B cell (primary cell): Measurements from ENCODE around the gene FBXL16. TPM values are rescaled to one million over a fixed set of nuclear protein-coding genes. Genes with fewer than 3 reads are reported as not detected.

Experiments used
- ATAC-seq: fragments of 200-7000 bp; cut with Tn5 transposase; one replicate; pipeline ENCODE4 v1.10.0; 2021; ENCODE audit warnings: low read depth, mild to moderate bottlenecking, moderate number of reproducible peaks, moderate library complexity
- CTCF ChIA-PET: fragments of 350-600 bp; sonication (Branson Sonifier 250); formaldehyde crosslinking; loops from one replicate; lab custom pipeline; 2021; ENCODE audit warnings: antibody characterized with exemption, inconsistent platforms; lab: Charles Lee
- POLR2A ChIA-PET: fragments of 350-600 bp; sonication (Branson Sonifier 250); formaldehyde crosslinking; loops from one replicate; lab custom pipeline; 2021; ENCODE audit warnings: antibody characterized with exemption; lab: Charles Lee
- DNase-seq: peaks from one replicate; pipeline ENCODE4 v3.0.0; 2013
- H2AFZ ChIP-seq: 2 replicates; pipeline ENCODE4 v1.6.1; 2012; ENCODE audit warnings: mild to moderate bottlenecking, low read depth, low read length; ENCODE audit not compliant: insufficient read depth, poor library complexity, severe bottlenecking
- H3K27ac ChIP-seq, 2 donors: 1 replicate in 1 of 2; 2 replicates in 1 of 2; pipeline ENCODE4 v1.5.1; 2012 to 2013; ENCODE audit warnings: low read length in 2 of 2, mild to moderate bottlenecking in 2 of 2, moderate library complexity in 1 of 2
- H3K27me3 ChIP-seq, 4 experiments: fragments of 200-600 bp in 1 of 4; sonication (generic) in 1 of 4; replicated peaks in 1 of 4; 1 replicate in 2 of 4; 2 replicates in 2 of 4; pipeline versions ENCODE4 v1.6.1 to v1.7.0; 2013 to 2016; ENCODE audit warnings: low read length in 3 of 4, mild to moderate bottlenecking in 2 of 4, mixed read lengths in 1 of 4, moderate library complexity in 1 of 4; ENCODE audit not compliant: insufficient read depth in 4 of 4, control insufficient read depth in 3 of 4; ENCODE audit errors: control extremely low read depth in 1 of 4
- H3K36me3 ChIP-seq, 2 experiments: replicated peaks in 1 of 2; 1 replicate in 1 of 2; 2 replicates in 1 of 2; pipeline versions ENCODE4 v1.6.1 to v1.7.1; 2013; ENCODE audit warnings: low read length in 1 of 2; ENCODE audit not compliant: insufficient read depth in 2 of 2, control insufficient read depth in 1 of 2; ENCODE audit errors: control extremely low read depth in 1 of 2, extremely low read depth in 1 of 2
- H3K4me1 ChIP-seq, 2 donors: fragments of 200-600 bp in 1 of 2; sonication (generic) in 1 of 2; 1 replicate in 1 of 2; 2 replicates in 1 of 2; pipeline versions ENCODE4 v1.5.1 to v1.6.1; 2013 to 2017; ENCODE audit warnings: low read length in 2 of 2; ENCODE audit not compliant: control insufficient read depth in 2 of 2, insufficient read depth in 2 of 2
- H3K4me2 ChIP-seq: replicated peaks from 2 replicates; pipeline ENCODE3; 2012; ENCODE audit warnings: mild to moderate bottlenecking, low read depth, low read length; ENCODE audit not compliant: poor library complexity, severe bottlenecking
- H3K4me3 ChIP-seq, 5 experiments: fragments of 200-600 bp in 1 of 5; sonication (generic) in 1 of 5; 1 replicate in 3 of 5; 2 replicates in 2 of 5; pipeline versions ENCODE4 v1.5.1 to v1.7.0; 2011 to 2016; ENCODE audit warnings: low read length in 4 of 5, mild to moderate bottlenecking in 4 of 5, low read depth in 2 of 5, control low read depth in 1 of 5, moderate library complexity in 1 of 5; ENCODE audit not compliant: insufficient read depth in 1 of 5; ENCODE audit errors: control extremely low read depth in 1 of 5, extremely low read depth in 1 of 5
- H3K79me2 ChIP-seq: fragments of 200-600 bp; sonication (generic); one replicate; pipeline ENCODE4 v1.6.0; 2016; ENCODE audit warnings: low read length; ENCODE audit not compliant: control insufficient read depth, insufficient read depth
- H3K9ac ChIP-seq: fragments of 200-600 bp; sonication (generic); 2 replicates; pipeline ENCODE4 v1.6.1; 2017; ENCODE audit warnings: mild to moderate bottlenecking, low read length, moderate library complexity
- H3K9me3 ChIP-seq, 3 donors: one replicate each; pipeline versions ENCODE4 v1.6.1 to v1.7.1; 2013; ENCODE audit warnings: low read length in 2 of 3; ENCODE audit not compliant: control insufficient read depth in 2 of 3, insufficient read depth in 1 of 3; ENCODE audit errors: control extremely low read depth in 1 of 3
- H4K20me1 ChIP-seq: 2 replicates; pipeline ENCODE4 v1.6.0; 2012; ENCODE audit warnings: mild to moderate bottlenecking, low read length; ENCODE audit not compliant: insufficient read depth, control insufficient read depth, poor library complexity, severe bottlenecking
- H3K27ac Mint-ChIP-seq: one replicate; pipeline ENCODE4 v1.8.0; 2021; ENCODE audit warnings: mixed read lengths
- H3K27me3 Mint-ChIP-seq: one replicate; pipeline ENCODE4 v1.8.0; 2021; ENCODE audit warnings: mixed read lengths
- H3K4me1 Mint-ChIP-seq: one replicate; pipeline ENCODE4 v1.8.0; 2021; ENCODE audit warnings: mixed read lengths
- H3K4me3 Mint-ChIP-seq: one replicate; pipeline ENCODE4 v1.8.0; 2021; ENCODE audit warnings: mixed read lengths
- H3K9me3 Mint-ChIP-seq: one replicate; pipeline ENCODE4 v1.8.0; 2022; ENCODE audit warnings: mixed read lengths; ENCODE audit not compliant: insufficient read depth
- EZH2 ChIP-seq: IDR thresholded peaks from 2 replicates; pipeline ENCODE4 v1.6.1; 2012; ENCODE audit warnings: borderline replicate concordance, low read depth, mild to moderate bottlenecking, moderate library complexity, low read length; ENCODE audit not compliant: insufficient read depth, poor library complexity, severe bottlenecking
- WGBS: methylation state at CpG from one replicate; pipeline ENCODE4 v1.1.5; 2013; ENCODE audit warnings: missing lambda C conversion rate; ENCODE audit not compliant: insufficient coverage; 5-methylcytosine and 5-hydroxymethylcytosine counted together
- intact Hi-C: fragments of 100-400 bp; cut with micrococcal nuclease; formaldehyde crosslinking; loops from one replicate; pipeline ENCODE4 v1.10.0; 2022
- polyA plus RNA-seq: library from polyadenylated mRNA; depleted of rRNA; stranded (reverse); fragments of >200 nt; gene quantifications from 2 replicates; pipeline ENCODE4 v1.2.3, GENCODE V29; 2012
- total RNA-seq, 2 donors: library from RNA; stranded (reverse); fragments of 120-200 nt in 1 of 2; gene quantifications; 1 replicate in 1 of 2; 2 replicates in 1 of 2; pipeline versions ENCODE4 v1.2.3 to v1.2.4, GENCODE V29; 2013 to 2022
- TF ChIP-seq, protein P1 (sequence below): fragments of 200-600 bp; IDR thresholded peaks from one replicate; pipeline ENCODE4 v1.8.0; 2022; ENCODE audit warnings: antibody characterized with exemption, mild to moderate bottlenecking

Gene FBXL16
- total and polyA plus RNA-seq, 2 donors (not counting 1 experiment from before 2014, with no cell fraction given): 2.2 to 5.8 TPM

DNA sequence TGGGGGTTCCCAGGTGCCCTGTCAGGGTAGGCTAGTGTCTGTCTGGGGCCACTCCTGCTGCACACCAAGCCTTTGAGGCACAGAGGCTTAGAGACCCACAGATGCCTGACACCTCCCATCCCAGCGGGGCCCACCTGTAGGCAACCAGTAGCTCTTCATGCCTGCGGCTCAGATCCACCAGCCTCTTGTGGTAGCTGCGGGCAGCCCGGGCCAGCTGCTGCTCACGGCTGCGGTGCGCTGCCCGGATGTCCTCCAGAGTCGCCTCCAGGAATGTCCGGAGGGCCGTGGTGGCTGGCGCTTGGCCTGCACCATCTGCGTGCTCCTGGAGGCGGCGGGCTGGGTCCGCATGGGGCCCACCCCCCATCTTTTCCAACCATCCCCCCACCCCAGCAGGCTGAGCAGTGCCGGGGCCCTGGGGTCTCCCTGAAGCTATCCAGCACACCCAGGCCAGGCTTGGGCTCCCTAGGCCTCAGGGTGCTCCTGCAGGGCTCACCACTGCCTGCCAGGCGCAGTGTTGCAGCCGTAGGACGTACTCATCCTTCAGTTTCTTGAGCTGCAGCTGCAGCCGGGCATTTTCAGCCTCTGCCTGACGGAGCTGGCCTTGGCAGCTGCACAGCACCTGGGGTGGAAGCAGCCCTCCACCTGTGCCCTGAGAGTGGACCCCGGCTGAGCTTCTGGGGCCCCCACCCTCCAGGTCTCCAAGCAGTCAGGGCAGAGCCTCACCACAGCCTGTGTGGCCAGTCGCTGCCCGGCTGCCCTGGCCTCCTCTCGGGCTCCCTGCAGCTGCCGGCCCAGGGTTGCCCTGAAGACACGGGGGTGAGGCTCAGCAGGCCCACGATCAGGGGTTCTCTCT, 18.8 kb upstream of the FBXL16 start:
- DNase-seq (no peak), ATAC-seq (no peak)
- Mint-ChIP-seq H3K27ac (no peak overlapping the region), H3K9me3 (no peaks in the 10 kb centered on the region), H3K4me1 (peaks cover 25% of the 10 kb centered on the region), H3K27me3 (no peaks in the 10 kb centered on the region), H3K4me3 (no peak overlapping the region)
- no peak overlapping the region for H2AFZ ChIP-seq
- H3K4me1 ChIP-seq: peaks cover 25 to 50% of the 10 kb centered on the region in 2 donors
- no peaks in the 10 kb centered on the region for H3K36me3 ChIP-seq
- WGBS: 72% methylated on average over 26 of the region's 29 CpGs
- H3K27me3 ChIP-seq: no peaks in the 10 kb centered on the region
- no peaks in the 10 kb centered on the region for H3K79me2 ChIP-seq
- H3K4me2 ChIP-seq: no peak overlapping the region
- intact Hi-C loops: loop anchor here (5.0 kb wide), 2 partner anchors 42 to 888 kb away; partner anchors contain the start of genes CRAMP1, IFT140, JMJD8 and STUB1
- POLR2A ChIA-PET: interaction anchor here (0.6 to 2.2 kb wide), 3 partner anchors 9 to 14 kb away, joined by 3 to 11 read pairs (median 3); partner anchors contain the start of gene METRN
- H4K20me1 ChIP-seq: peaks cover 19% of the 10 kb centered on the region
- H3K9ac ChIP-seq: no peak overlapping the region
- no peak for TF ChIP-seq EZH2
- TF ChIP-seq, protein P1, sequence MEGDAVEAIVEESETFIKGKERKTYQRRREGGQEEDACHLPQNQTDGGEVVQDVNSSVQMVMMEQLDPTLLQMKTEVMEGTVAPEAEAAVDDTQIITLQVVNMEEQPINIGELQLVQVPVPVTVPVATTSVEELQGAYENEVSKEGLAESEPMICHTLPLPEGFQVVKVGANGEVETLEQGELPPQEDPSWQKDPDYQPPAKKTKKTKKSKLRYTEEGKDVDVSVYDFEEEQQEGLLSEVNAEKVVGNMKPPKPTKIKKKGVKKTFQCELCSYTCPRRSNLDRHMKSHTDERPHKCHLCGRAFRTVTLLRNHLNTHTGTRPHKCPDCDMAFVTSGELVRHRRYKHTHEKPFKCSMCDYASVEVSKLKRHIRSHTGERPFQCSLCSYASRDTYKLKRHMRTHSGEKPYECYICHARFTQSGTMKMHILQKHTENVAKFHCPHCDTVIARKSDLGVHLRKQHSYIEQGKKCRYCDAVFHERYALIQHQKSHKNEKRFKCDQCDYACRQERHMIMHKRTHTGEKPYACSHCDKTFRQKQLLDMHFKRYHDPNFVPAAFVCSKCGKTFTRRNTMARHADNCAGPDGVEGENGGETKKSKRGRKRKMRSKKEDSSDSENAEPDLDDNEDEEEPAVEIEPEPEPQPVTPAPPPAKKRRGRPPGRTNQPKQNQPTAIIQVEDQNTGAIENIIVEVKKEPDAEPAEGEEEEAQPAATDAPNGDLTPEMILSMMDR: no peak
- H3K9me3 ChIP-seq: peaks cover 0 to 3% (median 0%) of the 10 kb centered on the region in 3 donors
- H3K4me3 ChIP-seq: no peak overlapping the region
- no peak overlapping the region for H3K27ac ChIP-seq
- CTCF ChIA-PET: interaction anchor here (1.2 to 1.4 kb wide), 2 partner anchors 12 to 16 kb away, joined by 3 to 5 read pairs; partner anchors contain the start of gene CIAO3
